Inferior parietal cortex (tissue), 1 donor: Measurements from ENCODE around the gene TAF11.
"Not testable (repeated sequence)": the region's sequence is repeated elsewhere in the genome, so short reads cannot be mapped to it uniquely, and the experiment has no call there.

ENCODE experiments used
- DNase-seq: peaks from one replicate; pipeline ENCODE4 v3.0.0-alpha.2; 2016; ENCODE audit errors: extremely low spot score

The TAF11 gene

GRCh38 chr6:34904990-34905613 lies 17.3 kb upstream of the TAF11 start:
- DNase-seq: no peak

- DNase-seq: no peak
Measured at GRCh38 chr6:34901930-34902329, 14.1 kb upstream of the TAF11 start.

GRCh38 chr6:34900321-34901031 lies 12.6 kb upstream of the TAF11 start:
- DNase-seq: no peak

- DNase-seq: not testable (repeated sequence)
Measured at GRCh38 chr6:34899748-34900147, 11.9 kb upstream of the TAF11 start.

GRCh38 chr6:34897716-34898115 lies 9.9 kb upstream of the TAF11 start:
- no peak for DNase-seq

GRCh38 chr6:34897130-34897529 lies 9.3 kb upstream of the TAF11 start:
- DNase-seq: no peak

GRCh38 chr6:34894693-34895092 lies 6.9 kb upstream of the TAF11 start:
- DNase-seq: no peak

- DNase-seq: no peak
Measured at GRCh38 chr6:34891296-34891695, 3.5 kb upstream of the TAF11 start.

GRCh38 chr6:34890533-34890925 lies 2.7 kb upstream of the TAF11 start:
- no peak for DNase-seq

- peak; percentile 79 for DNase-seq
Measured at GRCh38 chr6:34888874-34889555, 1.2 kb upstream of the TAF11 start, which contains the start of gene ANKS1A. ANKS1A (plus strand) TSS chr6:34889255; CDS start chr6:34889403, 148 bp downstream.

- DNase-seq: no peak
Measured at GRCh38 chr6:34888514-34888856, 643 bp upstream of the TAF11 start.

- not testable (repeated sequence) for DNase-seq
Measured at GRCh38 chr6:34885837-34886236, 2.0 kb downstream of the TAF11 start.

- no peak for DNase-seq
Measured at GRCh38 chr6:34884996-34885395, 2.8 kb downstream of the TAF11 start.

GRCh38 chr6:34884073-34884472 lies 3.8 kb downstream of the TAF11 start:
- not testable (repeated sequence) for DNase-seq

GRCh38 chr6:34877869-34878485 lies 9.9 kb downstream of the TAF11 start:
- DNase-seq: no peak

GRCh38 chr6:34877259-34877658 lies 10.6 kb downstream of the TAF11 start:
- no peak for DNase-seq

GRCh38 chr6:34876472-34876871 lies 11.4 kb downstream of the TAF11 start:
- DNase-seq: no peak

- no peak for DNase-seq
Measured at GRCh38 chr6:34875292-34876213, 12.3 kb downstream of the TAF11 start.

GRCh38 chr6:34872332-34872731 lies 15.5 kb downstream of the TAF11 start:
- DNase-seq: no peak

- no peak for DNase-seq
Measured at GRCh38 chr6:34871853-34872252, 16.0 kb downstream of the TAF11 start.

- no peak for DNase-seq
Measured at GRCh38 chr6:34867484-34867883, 20.4 kb downstream of the TAF11 start.
